ENCODE results near the gene SFMBT2.

The SFMBT2 gene

DNA sequence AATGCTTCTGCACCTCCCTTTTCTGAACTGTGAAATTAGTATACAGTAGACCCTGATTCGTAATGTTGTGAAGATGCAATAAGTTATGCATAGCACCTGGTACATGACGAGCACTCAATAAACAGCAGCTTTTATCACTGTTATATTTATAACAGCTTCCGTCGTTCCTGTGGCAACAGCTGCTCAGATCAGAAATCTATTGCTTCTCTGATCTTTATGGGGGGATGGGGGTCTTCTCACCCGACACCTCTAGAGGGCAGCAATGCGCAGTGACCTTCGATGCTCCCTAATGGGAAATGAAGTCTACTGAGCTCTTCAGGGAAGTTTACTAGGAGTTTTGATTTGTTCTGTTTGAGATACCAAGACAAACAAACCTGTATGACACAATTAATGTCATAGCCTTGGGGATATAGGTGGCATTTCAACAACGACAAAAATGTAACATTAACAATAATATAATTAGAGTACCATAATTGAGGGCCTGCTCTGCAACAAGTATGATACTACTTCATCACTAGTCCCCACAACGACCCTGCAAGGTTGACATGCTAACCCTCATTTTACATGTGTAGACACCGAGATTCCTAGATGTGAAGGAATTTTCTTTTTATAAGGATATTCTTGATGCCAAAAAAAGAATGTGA, 289.6 kb downstream of the SFMBT2 start:
- DNase-seq: peak; percentile 78 to 82

DNA sequence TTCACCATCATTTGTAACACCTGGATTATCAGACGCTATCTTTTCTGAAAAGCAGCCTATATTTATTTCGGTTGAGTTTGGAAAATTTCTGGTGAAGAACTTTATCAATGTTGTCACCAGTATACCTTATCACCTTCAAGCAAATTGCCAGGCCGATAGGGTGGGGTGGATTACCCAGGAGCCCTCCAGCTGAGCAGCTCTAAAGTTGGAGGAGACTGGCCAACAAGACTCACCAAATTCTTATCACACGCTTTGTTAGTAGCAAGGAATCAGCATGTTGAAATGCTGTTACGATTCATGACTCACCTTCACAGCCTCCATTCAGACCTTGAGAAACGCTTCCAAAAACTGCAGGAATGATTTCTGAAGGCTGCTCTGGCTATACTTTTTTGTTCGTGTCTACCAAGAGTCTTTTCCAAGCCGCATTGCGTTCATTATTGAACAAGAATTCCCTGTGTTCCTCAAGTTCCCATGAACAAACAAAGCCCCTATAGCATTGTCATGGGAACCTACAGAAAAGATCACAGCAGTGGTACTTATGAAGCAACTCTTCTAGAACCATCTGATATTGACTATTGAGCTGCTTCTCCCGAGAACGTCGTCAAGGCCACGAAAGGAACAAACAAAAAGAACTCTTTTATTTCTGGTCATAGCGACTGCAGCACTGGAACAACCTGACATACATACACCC, 291.4 kb downstream of the SFMBT2 start:
- no peak for DNase-seq

DNA sequence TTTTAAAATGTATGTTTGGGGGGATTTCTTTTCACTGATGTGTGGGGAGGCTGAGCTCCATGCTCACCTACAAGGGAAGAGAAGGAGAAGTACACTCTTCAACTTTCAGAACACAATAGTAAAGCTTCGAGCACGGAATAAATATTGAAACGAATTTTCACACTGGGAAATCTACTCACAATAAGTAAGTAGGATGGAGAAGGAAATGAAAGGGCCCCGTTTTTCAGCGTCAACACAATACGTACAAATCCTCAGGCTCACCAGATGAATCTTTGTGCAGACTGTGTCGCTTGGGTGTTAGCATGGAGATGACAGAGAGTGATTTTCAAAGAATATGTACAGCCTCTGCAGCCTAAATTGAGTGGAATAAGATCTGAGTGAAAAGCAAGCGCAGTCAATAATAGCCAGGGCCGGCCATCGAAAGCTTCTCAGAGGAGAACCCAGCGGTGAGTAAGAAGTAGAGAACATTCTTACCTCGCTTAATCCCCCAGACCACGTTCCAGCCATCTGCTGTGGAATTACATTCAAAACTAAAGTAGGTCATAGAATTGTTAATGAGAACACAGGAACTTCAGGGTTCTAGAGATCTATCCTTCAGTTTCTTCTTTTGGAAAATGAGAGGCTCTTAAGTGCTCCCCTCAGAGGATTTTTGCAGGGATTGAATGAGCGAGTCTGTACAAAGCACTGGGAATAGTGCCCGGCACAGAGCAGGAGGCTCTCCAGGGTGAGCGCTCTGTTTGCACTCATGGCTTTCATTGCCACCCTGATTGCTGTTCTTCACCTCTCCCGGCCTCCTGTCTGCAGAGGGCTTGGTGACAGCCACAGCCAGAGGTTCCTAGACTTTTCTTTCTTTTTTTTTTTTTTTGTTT, 292.8 kb downstream of the SFMBT2 start:
- DNase-seq: no peak

DNA sequence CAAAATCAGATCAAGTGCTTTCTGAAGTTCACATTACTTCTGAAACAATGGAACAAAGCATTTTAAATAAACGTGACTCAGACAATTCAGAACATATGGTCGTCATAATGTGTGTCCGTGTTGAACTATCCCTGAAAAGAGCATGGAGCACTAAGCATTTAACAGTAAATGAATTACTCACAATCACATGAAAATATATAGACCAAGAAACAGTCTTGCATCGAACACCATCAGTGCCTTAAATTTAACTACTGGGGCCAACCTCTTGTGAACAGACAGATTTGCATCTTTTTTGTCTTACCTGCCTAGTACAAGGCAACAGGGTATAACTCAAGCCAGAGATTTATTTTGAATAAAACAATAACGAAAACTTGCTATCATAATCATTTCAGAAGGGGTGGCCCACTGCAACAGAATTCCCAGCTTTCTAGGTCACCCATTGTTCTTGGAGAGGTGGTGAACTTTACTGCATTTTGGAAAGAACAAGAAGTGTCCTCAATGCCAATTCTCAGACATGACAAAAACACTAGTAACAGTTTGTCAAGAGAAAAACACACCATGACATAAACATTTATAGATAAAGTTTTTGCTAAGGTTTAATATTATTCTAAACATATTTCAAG, 293.5 kb downstream of the SFMBT2 start:
- no peak for DNase-seq

DNA sequence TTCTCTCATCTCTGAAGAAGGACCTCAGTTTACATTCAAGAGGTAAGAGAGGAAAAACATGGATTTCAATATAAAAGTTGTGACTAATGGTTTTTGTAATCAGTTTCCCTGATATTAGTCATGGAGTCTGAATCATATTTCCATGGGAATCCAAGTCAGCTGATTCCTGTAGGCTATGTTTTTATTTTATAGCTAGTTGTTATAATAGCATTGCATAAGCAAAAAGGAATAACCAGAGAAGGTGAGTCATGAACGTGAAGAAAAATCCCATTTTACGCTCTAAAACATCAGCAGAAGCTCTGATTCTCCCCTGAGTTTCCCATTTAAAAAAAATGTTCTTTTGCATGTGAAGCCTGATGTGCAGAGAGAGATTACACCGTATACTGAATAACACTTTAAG, 299.3 kb downstream of the SFMBT2 start:
- DNase-seq: no peak

DNA sequence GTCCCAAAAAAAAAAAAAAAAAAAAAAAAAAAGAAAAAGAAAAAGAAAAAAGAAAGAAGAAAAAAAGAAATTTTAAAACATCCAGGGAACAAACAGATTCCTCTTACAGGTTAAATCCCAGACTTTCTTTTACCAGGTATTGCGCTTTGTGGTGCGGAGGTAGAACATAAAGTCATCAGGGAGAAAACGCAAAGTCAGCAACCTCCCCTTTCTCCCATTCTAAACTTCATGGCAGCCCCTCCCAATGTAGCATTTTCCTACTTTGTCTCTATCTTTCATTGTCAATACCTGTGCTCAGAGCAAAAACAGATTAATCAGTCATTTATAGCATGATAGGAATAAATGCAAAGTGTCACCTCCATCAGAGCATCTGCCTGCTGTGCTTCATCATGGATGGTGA, 299.7 kb downstream of the SFMBT2 start:
- DNase-seq: no peak

Measured in activated T-cell treated with anti-CD3 and anti-CD28 coated beads, Interleukin-2, amount 50 U/mL, for 48 hours (primary cell).